Progenitor cell of endocrine pancreas (in vitro differentiated cells): ENCODE measurements around the gene MYL6B. TPM values are rescaled to one million over a fixed set of nuclear protein-coding genes. Genes with fewer than 3 reads are reported as not detected.

ENCODE experiments used
- DNase-seq: peaks from one replicate; pipeline ENCODE4 v3.0.0; 2021; ENCODE audit warnings: low spot score; ENCODE audit not compliant: unreplicated experiment
- H3K27ac Mint-ChIP-seq: 2 replicates; pipeline ENCODE4 v1.8.0; 2021; ENCODE audit warnings: mild to moderate bottlenecking, moderate library complexity, mixed read lengths
- H3K27me3 Mint-ChIP-seq: 2 replicates; pipeline ENCODE4 v1.8.0; 2021; ENCODE audit warnings: mixed read lengths
- H3K36me3 Mint-ChIP-seq: 2 replicates; pipeline ENCODE4 v1.8.0; 2022; ENCODE audit warnings: mixed read lengths; ENCODE audit not compliant: insufficient read depth
- H3K4me1 Mint-ChIP-seq: 2 replicates; pipeline ENCODE4 v1.8.0; 2021; ENCODE audit warnings: low read depth, mixed read lengths
- H3K4me3 Mint-ChIP-seq: 2 replicates; pipeline ENCODE4 v1.8.0; 2021; ENCODE audit warnings: low read depth, mild to moderate bottlenecking, moderate library complexity, mixed read lengths
- H3K9me3 Mint-ChIP-seq: 2 replicates; pipeline ENCODE4 v1.8.0; 2021; ENCODE audit warnings: low read depth, mixed read lengths
- total RNA-seq: library from RNA; stranded (reverse); gene quantifications from 2 replicates; pipeline ENCODE4 v1.2.1, GENCODE V29; 2021
- TF ChIP-seq, protein P1 (sequence below): fragments of 200-600 bp; sonication (generic); IDR thresholded peaks from one replicate; pipeline ENCODE4 v1.5.0; 2021; ENCODE audit warnings: antibody characterized with exemption, mild to moderate bottlenecking; ENCODE audit not compliant: unreplicated experiment

Gene MYL6B
- total RNA-seq, 1 donor from 2014 or later: 172 TPM

DNA sequence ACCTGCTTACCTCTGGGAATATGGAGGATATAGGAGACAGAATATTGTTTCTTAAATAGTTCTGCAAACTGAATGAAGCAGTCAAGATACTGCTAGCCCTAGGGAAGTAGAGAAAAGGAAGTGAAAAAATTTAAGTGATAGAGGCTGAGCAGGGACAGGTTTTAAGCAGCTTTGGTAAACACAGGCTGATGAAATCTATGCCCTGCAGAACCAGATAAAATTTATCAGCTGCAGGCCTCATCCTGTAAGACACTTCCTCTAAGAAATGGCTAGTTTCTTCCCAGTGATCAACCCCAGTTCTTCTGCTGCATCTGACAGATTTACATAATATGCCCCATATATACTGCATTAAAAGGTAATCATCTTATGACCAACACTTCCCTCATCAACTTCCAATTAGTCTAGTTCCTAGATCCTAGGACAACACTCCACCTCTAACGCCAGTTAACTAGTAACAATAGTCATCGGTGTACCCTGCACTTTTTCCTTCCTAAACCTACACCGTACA lies 25.6 kb upstream of the MYL6B start:
- Mint-ChIP-seq H3K9me3 (no peaks in the 10 kb centered on the region), H3K4me3 (peak overlapping the region; percentile 93), H3K27ac (peak overlapping the region; percentile 99), H3K36me3 (peaks cover 9% of the 10 kb centered on the region), H3K4me1 (peaks cover 43% of the 10 kb centered on the region), H3K27me3 (no peaks in the 10 kb centered on the region)
- no peak for DNase-seq
- TF ChIP-seq, protein P1, sequence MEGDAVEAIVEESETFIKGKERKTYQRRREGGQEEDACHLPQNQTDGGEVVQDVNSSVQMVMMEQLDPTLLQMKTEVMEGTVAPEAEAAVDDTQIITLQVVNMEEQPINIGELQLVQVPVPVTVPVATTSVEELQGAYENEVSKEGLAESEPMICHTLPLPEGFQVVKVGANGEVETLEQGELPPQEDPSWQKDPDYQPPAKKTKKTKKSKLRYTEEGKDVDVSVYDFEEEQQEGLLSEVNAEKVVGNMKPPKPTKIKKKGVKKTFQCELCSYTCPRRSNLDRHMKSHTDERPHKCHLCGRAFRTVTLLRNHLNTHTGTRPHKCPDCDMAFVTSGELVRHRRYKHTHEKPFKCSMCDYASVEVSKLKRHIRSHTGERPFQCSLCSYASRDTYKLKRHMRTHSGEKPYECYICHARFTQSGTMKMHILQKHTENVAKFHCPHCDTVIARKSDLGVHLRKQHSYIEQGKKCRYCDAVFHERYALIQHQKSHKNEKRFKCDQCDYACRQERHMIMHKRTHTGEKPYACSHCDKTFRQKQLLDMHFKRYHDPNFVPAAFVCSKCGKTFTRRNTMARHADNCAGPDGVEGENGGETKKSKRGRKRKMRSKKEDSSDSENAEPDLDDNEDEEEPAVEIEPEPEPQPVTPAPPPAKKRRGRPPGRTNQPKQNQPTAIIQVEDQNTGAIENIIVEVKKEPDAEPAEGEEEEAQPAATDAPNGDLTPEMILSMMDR: no peak

DNA sequence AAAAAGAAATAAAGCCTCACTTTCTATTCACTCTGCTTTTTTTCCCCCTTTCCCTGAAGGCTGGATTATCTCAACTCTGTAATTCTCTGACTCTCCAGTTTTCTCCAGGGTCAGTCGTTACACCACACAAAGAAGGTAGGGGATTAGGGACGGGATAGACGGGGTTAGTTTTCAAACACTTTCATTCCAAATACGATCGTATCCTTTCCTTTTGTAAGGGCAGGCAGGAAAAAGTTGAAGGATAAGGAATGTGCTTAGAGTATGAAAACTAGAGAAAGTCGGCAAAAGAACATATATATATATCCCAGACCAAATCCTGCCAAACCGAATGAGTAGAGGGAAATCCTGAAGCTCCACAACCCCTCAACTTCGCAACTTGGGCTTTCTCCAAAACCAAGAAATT lies 24.9 kb upstream of the MYL6B start:
- peak overlapping the region; percentile 99 for H3K27ac Mint-ChIP-seq
- H3K36me3 Mint-ChIP-seq: peaks cover 16% of the 10 kb centered on the region
- no peaks in the 10 kb centered on the region for H3K27me3 Mint-ChIP-seq
- DNase-seq: no peak
- H3K4me1 Mint-ChIP-seq: peaks cover 42% of the 10 kb centered on the region
- peak overlapping the region; percentile 93 for H3K4me3 Mint-ChIP-seq
- H3K9me3 Mint-ChIP-seq: no peaks in the 10 kb centered on the region
- TF ChIP-seq, protein P1: no peak

DNA sequence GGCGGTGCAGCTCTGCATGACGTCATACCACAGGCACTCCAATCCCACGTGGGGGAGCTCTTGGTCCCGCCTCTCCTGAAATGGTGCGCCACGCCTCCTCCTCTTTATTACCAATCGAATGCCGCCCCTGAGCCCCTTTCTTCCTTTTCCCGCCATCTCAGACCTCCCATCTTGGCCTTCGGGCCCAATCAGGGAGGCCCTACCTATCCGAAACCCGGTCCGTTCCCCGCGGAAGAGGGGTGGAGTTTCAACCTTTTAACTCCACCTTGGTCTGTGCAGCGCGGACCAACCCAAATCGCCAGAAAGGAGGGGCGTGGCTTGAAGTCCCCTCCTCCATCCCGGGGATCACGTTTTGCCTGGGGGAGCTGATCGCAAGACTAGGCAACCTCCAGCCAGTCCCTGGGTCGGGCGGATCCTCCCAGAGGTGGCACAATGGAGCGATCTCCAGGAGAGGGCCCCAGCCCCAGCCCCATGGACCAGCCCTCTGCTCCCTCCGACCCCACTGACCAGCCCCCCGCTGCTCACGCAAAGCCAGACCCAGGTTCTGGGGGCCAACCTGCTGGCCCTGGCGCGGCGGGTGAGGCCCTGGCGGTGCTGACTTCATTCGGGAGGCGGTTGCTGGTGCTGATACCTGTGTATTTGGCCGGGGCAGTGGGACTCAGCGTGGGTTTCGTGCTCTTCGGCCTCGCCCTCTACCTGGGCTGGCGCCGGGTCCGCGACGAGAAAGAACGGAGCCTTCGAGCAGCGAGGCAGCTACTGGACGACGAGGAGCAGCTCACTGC lies 24.3 kb upstream of the MYL6B start, which contains the start of gene ESYT1:
TSS of gene ESYT1 (plus strand) at position 380 of the 782 bp plus-strand sequence. CDS start at position 433, 53 bp downstream.
- H3K27ac Mint-ChIP-seq: peak within 1 kb of the TSS; percentile 99

DNA sequence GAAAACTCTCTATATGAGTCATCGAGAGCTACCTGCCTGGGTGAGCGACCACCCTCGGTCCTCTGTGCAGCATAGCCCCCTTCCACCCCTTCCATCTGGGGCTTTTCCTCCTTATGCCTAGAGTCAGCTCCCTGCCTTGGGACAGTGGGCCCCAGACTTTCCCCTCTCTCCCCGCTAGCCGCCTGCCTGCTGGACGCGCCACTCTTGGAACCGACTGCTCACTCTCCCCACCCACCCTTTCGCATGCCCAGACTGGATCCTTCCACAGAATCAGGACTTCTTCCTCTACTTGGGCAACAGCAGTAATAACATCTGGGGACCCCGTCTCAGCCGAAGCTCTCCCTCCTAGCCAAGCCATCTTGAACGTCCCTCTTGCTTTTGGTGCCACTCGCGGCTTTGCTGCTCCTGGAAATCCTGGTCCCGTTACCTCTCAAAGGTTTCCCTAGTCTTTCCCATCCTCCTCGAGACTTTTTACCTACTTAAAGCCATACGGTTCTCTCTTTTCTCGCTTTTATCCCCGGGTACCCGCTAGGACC lies 23.6 kb upstream of the MYL6B start:
- TF ChIP-seq, protein P1: no peak
- Mint-ChIP-seq H3K27me3 (no peaks in the 10 kb centered on the region), H3K4me3 (peak overlapping the region; percentile 93), H3K4me1 (peaks cover 38% of the 10 kb centered on the region), H3K36me3 (peaks cover 22% of the 10 kb centered on the region), H3K9me3 (no peaks in the 10 kb centered on the region), H3K27ac (peak overlapping the region; percentile 99)
- no peak for DNase-seq

More for the DNA sequence above, 24.3 kb upstream of the MYL6B start, which contains the start of gene ESYT1:
- H3K9me3 Mint-ChIP-seq: no peaks in the 10 kb centered on the region
- no peaks in the 10 kb centered on the region for H3K27me3 Mint-ChIP-seq
- DNase-seq: peak; percentile 93
- peaks cover 18% of the 10 kb centered on the region for H3K36me3 Mint-ChIP-seq
- TF ChIP-seq, protein P1: no peak
- H3K4me3 Mint-ChIP-seq: peak within 1 kb of the TSS; percentile 93
- H3K4me1 Mint-ChIP-seq: peaks cover 39% of the 10 kb centered on the region

DNA sequence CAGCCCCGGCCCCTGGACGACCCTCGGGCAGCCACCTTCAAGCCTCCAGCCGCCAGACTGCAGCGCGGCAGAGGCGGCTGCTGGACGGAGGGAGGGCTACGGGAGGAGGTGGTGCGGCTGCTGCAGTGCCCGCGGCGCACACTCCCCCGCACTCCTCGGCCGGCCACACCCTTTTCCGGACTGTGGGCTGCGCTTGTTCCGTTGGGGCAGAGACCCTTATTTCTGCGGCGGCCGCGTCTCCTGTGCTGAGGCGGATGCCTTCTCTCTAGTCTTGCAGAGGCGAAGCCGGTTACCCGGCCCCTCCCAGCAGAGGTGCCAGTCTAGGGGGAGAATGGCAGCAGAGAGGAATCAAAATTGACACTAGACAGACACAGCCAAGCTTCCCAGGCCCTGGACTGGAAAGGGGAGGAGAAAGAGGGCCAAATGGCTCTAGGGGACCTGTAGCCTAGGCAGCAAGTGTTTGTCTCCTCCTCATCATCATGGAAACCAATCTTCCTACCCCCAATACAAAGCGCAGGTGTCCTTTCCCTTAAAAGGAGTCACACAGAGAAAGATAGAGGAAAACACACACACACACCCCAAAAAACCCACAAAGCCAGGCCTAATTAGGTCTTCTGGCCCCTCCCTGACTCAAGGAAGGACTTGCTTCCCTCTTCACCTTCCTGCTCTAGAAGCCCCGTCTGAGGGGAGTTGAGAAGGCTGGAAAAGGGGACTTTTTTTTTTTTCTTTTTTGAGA lies 23.0 kb upstream of the MYL6B start:
- H3K36me3 Mint-ChIP-seq: peaks cover 24% of the 10 kb centered on the region
- H3K4me1 Mint-ChIP-seq: peaks cover 32% of the 10 kb centered on the region
- H3K4me3 Mint-ChIP-seq: peak overlapping the region; percentile 93
- H3K27ac Mint-ChIP-seq: peak overlapping the region; percentile 99
- TF ChIP-seq, protein P1: no peak
- DNase-seq: peak; percentile 46
- no peaks in the 10 kb centered on the region for H3K27me3 Mint-ChIP-seq
- no peaks in the 10 kb centered on the region for H3K9me3 Mint-ChIP-seq
